Measurements from ENCODE around the gene FAM117B.

DNA sequence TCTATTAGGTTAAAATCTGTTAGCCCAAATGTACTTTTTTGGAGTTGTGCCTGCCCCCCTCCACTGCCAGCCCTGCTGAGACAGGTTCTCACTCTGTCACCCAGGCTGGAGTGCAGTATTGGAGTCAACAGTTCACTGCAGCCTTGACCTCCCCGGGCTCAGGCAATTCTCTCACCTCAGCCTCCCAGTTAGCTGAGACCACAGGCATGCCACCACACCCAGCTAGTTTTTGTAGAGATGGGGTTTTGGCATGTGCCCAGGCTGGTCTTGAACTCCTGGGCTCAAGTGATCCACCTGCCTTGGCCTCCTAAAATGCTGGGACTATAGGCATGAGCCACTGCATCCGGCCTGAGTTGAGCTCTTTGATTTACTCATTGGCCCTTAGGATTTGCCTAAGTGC, 126.1 kb downstream of the FAM117B start:
- TF ChIP-seq YY1 (IDR thresholded peaks at IDR 0.05; ENCODE audit: insufficient read depth, insufficient read length) (no peak), ZNF274 (IDR thresholded peaks at IDR 0.05; ENCODE audit: low read depth, low read length) (no peak), SUZ12 (IDR thresholded peaks at IDR 0.05; ENCODE audit: extremely low read depth, insufficient read depth, insufficient read length) (no peak)

All from NT2/D1 (cell line).